HL-60 (cell line): Measurements from ENCODE around the gene DNAI2.

Experiments used
- DNase-seq, 2 experiments: peaks; one replicate each; pipeline ENCODE4 v3.0.0-alpha.2; 2010 to 2020; ENCODE audit warnings: low read depth in 1 of 2, low spot score in 1 of 2
- H3K27ac ChIP-seq: fragments of 250-450 bp; sonication (Bioruptor Pico); replicated peaks from 2 replicates; pipeline ENCODE4 v1.5.1; 2020; ENCODE audit warnings: mild to moderate bottlenecking, moderate library complexity
- H3K27me3 ChIP-seq: fragments of 250-450 bp; sonication (Bioruptor Pico); 2 replicates; pipeline ENCODE4 v1.5.1; 2021; ENCODE audit warnings: mild to moderate bottlenecking, moderate library complexity; ENCODE audit not compliant: insufficient read depth, poor library complexity, severe bottlenecking
- H3K4me3 ChIP-seq: replicated peaks from 2 replicates; pipeline ENCODE4 v1.5.1; 2011; ENCODE audit warnings: mild to moderate bottlenecking, control low read depth, low read length; ENCODE audit not compliant: insufficient read depth
- GABPA ChIP-seq: IDR thresholded peaks from 2 replicates; pipeline ENCODE4 v1.6.1; 2012; ENCODE audit warnings: low read depth
- POLR2AphosphoS5 ChIP-seq: IDR thresholded peaks from 2 replicates; pipeline ENCODE4 v1.6.1; 2012; ENCODE audit warnings: low read depth
- SPI1 ChIP-seq: IDR thresholded peaks from 2 replicates; pipeline ENCODE4 v1.6.1; 2012; ENCODE audit warnings: low read depth, mild to moderate bottlenecking, borderline replicate concordance
- TF ChIP-seq, protein P1 (sequence below): IDR thresholded peaks from one replicate; pipeline ENCODE4 v1.5.1; 2011; ENCODE audit warnings: low read length, control low read depth, inconsistent platforms; ENCODE audit not compliant: insufficient read depth
- TF ChIP-seq, protein P2 (sequence below): IDR thresholded peaks from 2 replicates; pipeline ENCODE4 v1.6.1; 2012; ENCODE audit warnings: low read depth; ENCODE audit not compliant: insufficient replicate concordance

Gene DNAI2

DNA sequence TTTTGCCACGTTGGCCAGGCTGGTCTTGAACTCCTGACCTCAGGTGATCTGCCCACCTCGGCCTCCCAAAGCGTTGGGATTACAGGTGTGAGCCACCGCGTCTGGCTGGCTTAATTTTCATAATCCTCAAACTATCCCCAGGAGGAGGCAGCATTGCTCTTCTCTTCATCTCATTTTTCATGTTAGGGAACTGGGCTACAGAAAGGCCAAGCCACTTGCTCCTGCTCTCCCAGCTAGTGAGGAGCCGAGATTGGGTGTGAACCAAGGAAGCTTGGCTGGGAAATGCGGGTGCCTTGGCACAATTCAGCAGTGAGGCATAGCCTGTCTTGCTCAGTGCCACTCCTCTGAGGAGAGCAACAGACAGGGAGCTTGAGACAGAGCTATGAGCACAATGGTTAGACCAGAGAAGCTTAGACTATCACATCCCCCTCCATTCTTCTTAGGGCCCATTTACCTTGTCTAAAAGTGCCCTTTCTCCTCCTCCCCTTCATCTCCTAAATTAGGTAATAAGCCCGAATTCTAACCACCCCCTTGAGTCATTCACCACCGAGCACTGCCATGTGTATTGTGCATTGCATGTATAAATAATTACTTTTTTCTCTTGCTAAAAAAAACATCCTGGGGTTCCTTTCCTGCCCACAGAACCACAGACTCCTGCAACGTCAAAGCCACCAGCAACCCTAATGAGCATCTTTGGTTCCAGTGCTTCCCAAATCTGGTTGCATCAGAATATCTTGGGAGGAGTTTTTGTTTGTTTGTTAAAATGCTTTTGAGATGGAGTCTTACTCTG lies 32.0 kb downstream of the DNAI2 start:
- Histone ChIP-seq H3K27ac (no peak overlapping the region), H3K4me3 (no peak overlapping the region), H3K27me3 (no peaks in the 10 kb centered on the region)
- TF ChIP-seq, protein P1, sequence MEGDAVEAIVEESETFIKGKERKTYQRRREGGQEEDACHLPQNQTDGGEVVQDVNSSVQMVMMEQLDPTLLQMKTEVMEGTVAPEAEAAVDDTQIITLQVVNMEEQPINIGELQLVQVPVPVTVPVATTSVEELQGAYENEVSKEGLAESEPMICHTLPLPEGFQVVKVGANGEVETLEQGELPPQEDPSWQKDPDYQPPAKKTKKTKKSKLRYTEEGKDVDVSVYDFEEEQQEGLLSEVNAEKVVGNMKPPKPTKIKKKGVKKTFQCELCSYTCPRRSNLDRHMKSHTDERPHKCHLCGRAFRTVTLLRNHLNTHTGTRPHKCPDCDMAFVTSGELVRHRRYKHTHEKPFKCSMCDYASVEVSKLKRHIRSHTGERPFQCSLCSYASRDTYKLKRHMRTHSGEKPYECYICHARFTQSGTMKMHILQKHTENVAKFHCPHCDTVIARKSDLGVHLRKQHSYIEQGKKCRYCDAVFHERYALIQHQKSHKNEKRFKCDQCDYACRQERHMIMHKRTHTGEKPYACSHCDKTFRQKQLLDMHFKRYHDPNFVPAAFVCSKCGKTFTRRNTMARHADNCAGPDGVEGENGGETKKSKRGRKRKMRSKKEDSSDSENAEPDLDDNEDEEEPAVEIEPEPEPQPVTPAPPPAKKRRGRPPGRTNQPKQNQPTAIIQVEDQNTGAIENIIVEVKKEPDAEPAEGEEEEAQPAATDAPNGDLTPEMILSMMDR, result no peak
- TF ChIP-seq POLR2AphosphoS5 (no peak), GABPA (no peak), SPI1 (no peak)
- TF ChIP-seq, protein P2, sequence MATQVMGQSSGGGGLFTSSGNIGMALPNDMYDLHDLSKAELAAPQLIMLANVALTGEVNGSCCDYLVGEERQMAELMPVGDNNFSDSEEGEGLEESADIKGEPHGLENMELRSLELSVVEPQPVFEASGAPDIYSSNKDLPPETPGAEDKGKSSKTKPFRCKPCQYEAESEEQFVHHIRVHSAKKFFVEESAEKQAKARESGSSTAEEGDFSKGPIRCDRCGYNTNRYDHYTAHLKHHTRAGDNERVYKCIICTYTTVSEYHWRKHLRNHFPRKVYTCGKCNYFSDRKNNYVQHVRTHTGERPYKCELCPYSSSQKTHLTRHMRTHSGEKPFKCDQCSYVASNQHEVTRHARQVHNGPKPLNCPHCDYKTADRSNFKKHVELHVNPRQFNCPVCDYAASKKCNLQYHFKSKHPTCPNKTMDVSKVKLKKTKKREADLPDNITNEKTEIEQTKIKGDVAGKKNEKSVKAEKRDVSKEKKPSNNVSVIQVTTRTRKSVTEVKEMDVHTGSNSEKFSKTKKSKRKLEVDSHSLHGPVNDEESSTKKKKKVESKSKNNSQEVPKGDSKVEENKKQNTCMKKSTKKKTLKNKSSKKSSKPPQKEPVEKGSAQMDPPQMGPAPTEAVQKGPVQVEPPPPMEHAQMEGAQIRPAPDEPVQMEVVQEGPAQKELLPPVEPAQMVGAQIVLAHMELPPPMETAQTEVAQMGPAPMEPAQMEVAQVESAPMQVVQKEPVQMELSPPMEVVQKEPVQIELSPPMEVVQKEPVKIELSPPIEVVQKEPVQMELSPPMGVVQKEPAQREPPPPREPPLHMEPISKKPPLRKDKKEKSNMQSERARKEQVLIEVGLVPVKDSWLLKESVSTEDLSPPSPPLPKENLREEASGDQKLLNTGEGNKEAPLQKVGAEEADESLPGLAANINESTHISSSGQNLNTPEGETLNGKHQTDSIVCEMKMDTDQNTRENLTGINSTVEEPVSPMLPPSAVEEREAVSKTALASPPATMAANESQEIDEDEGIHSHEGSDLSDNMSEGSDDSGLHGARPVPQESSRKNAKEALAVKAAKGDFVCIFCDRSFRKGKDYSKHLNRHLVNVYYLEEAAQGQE, result no peak
- DNase-seq, result no peak

DNA sequence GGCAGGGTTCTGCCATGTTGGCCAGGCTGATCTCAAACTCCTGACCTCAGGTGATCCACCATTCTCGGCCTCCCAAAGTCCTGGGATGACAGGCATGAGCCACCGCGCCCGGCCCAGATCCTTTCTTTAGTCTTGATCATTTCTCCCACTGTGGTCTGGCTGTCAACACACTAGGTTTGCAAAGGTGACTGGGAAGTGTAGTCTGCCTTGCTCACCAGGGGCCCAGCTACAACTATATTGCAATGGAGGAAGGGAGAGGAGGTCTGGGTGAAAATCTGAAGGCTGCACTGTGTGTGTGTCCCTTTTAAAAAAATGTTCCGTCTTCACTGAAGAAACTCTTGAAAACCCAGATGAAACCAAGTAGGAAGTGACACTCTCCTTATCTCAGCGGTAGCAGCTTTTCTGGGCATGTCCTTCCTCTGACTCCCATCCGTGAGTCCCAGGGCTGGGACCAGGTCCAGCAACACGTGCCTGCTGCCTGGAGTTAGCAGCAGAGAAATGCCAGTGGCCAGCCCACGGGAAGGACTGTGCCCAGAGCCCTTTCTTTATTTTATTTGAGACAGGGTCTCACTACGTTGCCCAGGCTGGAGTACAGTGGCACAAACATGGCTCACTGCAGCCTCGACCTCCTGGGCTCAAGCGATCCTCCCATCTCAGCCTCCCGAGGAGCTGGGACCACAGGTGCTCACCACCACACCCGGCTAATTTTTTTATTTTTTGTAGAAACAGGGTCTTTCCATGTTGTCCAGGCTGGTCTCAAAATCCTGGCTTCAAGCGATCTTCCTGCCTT lies 34.1 kb downstream of the DNAI2 start:
- H3K27me3 ChIP-seq, result no peaks in the 10 kb centered on the region
- TF ChIP-seq POLR2AphosphoS5 (no peak), SPI1 (no peak), GABPA (no peak)
- TF ChIP-seq, protein P1, result no peak
- TF ChIP-seq, protein P2, result no peak
- no peak for DNase-seq

DNA sequence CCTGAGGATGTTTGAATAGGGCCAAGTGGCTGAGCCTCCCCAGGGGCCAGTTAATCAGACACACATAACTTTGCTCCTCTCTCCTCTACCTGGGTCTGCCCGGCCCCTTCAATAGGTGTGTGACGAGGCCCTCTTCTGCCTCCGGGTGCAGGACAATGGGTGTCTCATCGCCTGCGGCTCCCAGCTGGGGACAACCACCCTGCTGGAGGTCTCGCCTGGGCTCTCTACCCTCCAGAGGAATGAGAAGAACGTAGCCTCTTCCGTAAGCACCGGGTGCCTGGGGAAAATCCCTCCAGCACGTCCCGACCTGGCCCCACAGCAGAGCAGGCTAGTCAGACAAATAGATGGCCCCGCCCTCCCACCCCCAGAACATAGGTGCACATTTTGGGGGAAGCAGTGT lies 35.9 kb downstream of the DNAI2 start:
- TF ChIP-seq POLR2AphosphoS5 (no peak), GABPA (no peak), SPI1 (no peak)
- TF ChIP-seq, protein P2, result no peak
- TF ChIP-seq, protein P1, result no peak
- Histone ChIP-seq H3K4me3 (no peak overlapping the region), H3K27ac (no peak overlapping the region), H3K27me3 (no peaks in the 10 kb centered on the region)
- no peak for DNase-seq

More for the DNA sequence above, 34.1 kb downstream of the DNAI2 start:
- no peak overlapping the region for H3K4me3 ChIP-seq
- H3K27ac ChIP-seq, result no peak overlapping the region
